Loucy (cell line): ENCODE data around the gene MPG.

Experiments used
- H2AFZ ChIP-seq: fragments of 200-600 bp; sonication (generic); 2 replicates; pipeline ENCODE4 v1.6.0; 2016; ENCODE audit warnings: antibody characterized with exemption, mild to moderate bottlenecking, low read length, moderate library complexity
- H3F3A ChIP-seq: fragments of 200-600 bp; 2 replicates; pipeline ENCODE4 v1.6.0; 2016; ENCODE audit warnings: antibody characterized with exemption, low read depth, mild to moderate bottlenecking
- H3K27me3 ChIP-seq: fragments of 200-600 bp; sonication (generic); 2 replicates; pipeline ENCODE4 v1.6.1; 2014; ENCODE audit warnings: low read length, mild to moderate bottlenecking; ENCODE audit not compliant: insufficient read depth, poor library complexity, severe bottlenecking
- H3K36me3 ChIP-seq: fragments of 200-600 bp; sonication (generic); 2 replicates; pipeline ENCODE4 v1.6.1; 2016; ENCODE audit warnings: low read length; ENCODE audit not compliant: insufficient read depth
- H3K4me1 ChIP-seq: fragments of 200-600 bp; sonication (generic); 2 replicates; pipeline ENCODE4 v1.5.1; 2014; ENCODE audit warnings: low read length, mild to moderate bottlenecking; ENCODE audit not compliant: insufficient read depth, poor library complexity, severe bottlenecking
- H3K4me2 ChIP-seq: fragments of 200-600 bp; sonication (generic); 2 replicates; pipeline ENCODE4 v1.6.0; 2014; ENCODE audit warnings: antibody characterized with exemption, low read length, low read depth, mild to moderate bottlenecking; ENCODE audit not compliant: poor library complexity, severe bottlenecking
- H3K4me3 ChIP-seq: fragments of 200-600 bp; sonication (generic); 2 replicates; pipeline ENCODE4 v1.5.1; 2014; ENCODE audit warnings: low read length, mild to moderate bottlenecking, mixed read lengths; ENCODE audit not compliant: poor library complexity, severe bottlenecking
- H3K79me2 ChIP-seq: fragments of 200-600 bp; sonication (generic); 2 replicates; pipeline ENCODE4 v1.6.1; 2014; ENCODE audit warnings: low read length; ENCODE audit not compliant: insufficient read depth
- H3K9ac ChIP-seq: fragments of 200-600 bp; sonication (generic); 2 replicates; pipeline ENCODE4 v1.6.0; 2014; ENCODE audit warnings: mild to moderate bottlenecking, low read depth, low read length, moderate library complexity; ENCODE audit not compliant: poor library complexity, severe bottlenecking
- H3K9me2 ChIP-seq: fragments of 200-600 bp; sonication (generic); replicated peaks from 2 replicates; pipeline ENCODE4 v1.6.1; 2016; ENCODE audit warnings: low read depth, low read length, mixed read lengths
- H3K9me3 ChIP-seq: fragments of 200-600 bp; sonication (generic); 2 replicates; pipeline ENCODE4 v1.6.1; 2014; ENCODE audit warnings: mild to moderate bottlenecking, antibody characterized with exemption, low read length, low read depth; ENCODE audit not compliant: insufficient read depth
- H4K20me1 ChIP-seq: fragments of 200-600 bp; sonication (generic); 2 replicates; pipeline ENCODE4 v1.6.0; 2014; ENCODE audit warnings: antibody characterized with exemption, low read length, mild to moderate bottlenecking; ENCODE audit not compliant: insufficient read depth, poor library complexity, severe bottlenecking
- CTCF ChIP-seq: fragments of 200-600 bp; sonication (generic); conservative IDR thresholded peaks from 2 replicates; pipeline ENCODE4 v1.5.1; 2014; ENCODE audit warnings: mild to moderate bottlenecking, antibody characterized with exemption, low read length
- EZH2phosphoT487 ChIP-seq: fragments of 200-600 bp; IDR thresholded peaks from 2 replicates; pipeline ENCODE4 v1.6.1; 2018; ENCODE audit warnings: antibody characterized with exemption, mild to moderate bottlenecking, moderate library complexity, borderline replicate concordance

Gene MPG

DNA sequence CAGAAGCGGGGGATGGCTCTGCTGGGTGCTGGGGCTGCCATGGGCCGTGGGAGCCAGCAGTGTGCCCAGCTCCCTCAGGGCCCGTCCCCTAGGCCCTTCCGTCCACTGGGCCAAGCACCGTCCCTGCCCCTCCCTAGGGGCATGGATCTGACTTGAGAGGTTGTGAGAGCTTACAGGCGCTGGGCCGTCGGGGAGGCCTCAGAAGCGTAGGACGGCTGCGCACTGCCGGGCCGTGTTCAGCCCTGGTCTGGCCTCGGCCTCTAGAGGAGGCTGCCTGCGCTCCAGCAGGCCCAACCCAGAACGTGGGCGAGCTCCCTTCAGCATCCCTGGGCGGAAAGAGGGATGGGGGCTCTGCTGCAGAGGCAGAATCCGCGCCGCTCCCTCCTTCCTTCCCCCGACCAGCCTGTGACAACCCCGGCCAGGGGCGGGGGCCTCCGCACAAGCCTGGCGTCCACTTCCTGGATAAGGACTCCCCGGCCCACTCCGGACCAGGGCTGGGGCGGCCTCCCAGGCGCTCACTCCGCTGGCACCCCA is 685 bp upstream of the MPG start:
- Histone ChIP-seq H3K9me2 (no peaks in the 10 kb centered on the region), H3K9ac (peak overlapping the region; percentile 91), H3K9me3 (no peaks in the 10 kb centered on the region), H2AFZ (peak overlapping the region; percentile 27; the same call in 1 of the 2 replicates), H4K20me1 (no peaks in the 10 kb centered on the region), H3K36me3 (no peaks in the 10 kb centered on the region), H3K27me3 (no peaks in the 10 kb centered on the region), H3K4me1 (peaks cover 29% of the 10 kb centered on the region), H3K4me2 (peak overlapping the region; percentile 99), H3K79me2 (peaks cover 23% of the 10 kb centered on the region), H3F3A (no peaks in the 10 kb centered on the region), H3K4me3 (peak overlapping the region; percentile 81)
- TF ChIP-seq EZH2phosphoT487 (no peak), CTCF (no peak)

- Histone ChIP-seq H3K79me2 (peaks cover 23% of the 10 kb centered on the region), H3K9me3 (no peaks in the 10 kb centered on the region), H3K4me1 (peaks cover 34% of the 10 kb centered on the region), H3K4me2 (peak overlapping the region; percentile 99), H2AFZ (no peak overlapping the region), H3F3A (no peaks in the 10 kb centered on the region), H3K9me2 (no peaks in the 10 kb centered on the region), H3K36me3 (no peaks in the 10 kb centered on the region), H3K27me3 (no peaks in the 10 kb centered on the region), H3K9ac (peak overlapping the region; percentile 82), H4K20me1 (no peaks in the 10 kb centered on the region), H3K4me3 (peak overlapping the region; percentile 81)
- TF ChIP-seq CTCF (no peak), EZH2phosphoT487 (no peak)
These were observed 572 bp downstream of the MPG start for GRCh38 chr16:78444-79150.

GRCh38 chr16:79151-80054 is 1.4 kb downstream of the MPG start:
- H3K9me3 ChIP-seq, result no peaks in the 10 kb centered on the region
- H3K9ac ChIP-seq, result peak overlapping the region; percentile 82
- TF ChIP-seq EZH2phosphoT487, result no peak
- no peak for TF ChIP-seq CTCF
- no peaks in the 10 kb centered on the region for H4K20me1 ChIP-seq
- H3K4me2 ChIP-seq, result peak overlapping the region; percentile 99
- H3K27me3 ChIP-seq, result no peaks in the 10 kb centered on the region
- peak overlapping the region; percentile 81 for H3K4me3 ChIP-seq
- no peaks in the 10 kb centered on the region for H3K36me3 ChIP-seq
- peaks cover 23% of the 10 kb centered on the region for H3K79me2 ChIP-seq
- H3F3A ChIP-seq, result no peaks in the 10 kb centered on the region
- peaks cover 42% of the 10 kb centered on the region for H3K4me1 ChIP-seq
- no peaks in the 10 kb centered on the region for H3K9me2 ChIP-seq
- H2AFZ ChIP-seq, result no peak overlapping the region
